GM23338 (cell line): ENCODE measurements around the gene PSTK. TPM values are rescaled to one million over a fixed set of nuclear protein-coding genes. Genes with fewer than 3 reads are reported as not detected.

ENCODE experiments used
- ATAC-seq: fragments of 200-7000 bp; cut with Tn5 transposase; 3 replicates; pipeline ENCODE4 v1.9.1; 2020
- DNase-seq: peaks from one replicate; pipeline ENCODE4 v3.0.0-alpha.2; 2015; ENCODE audit warnings: low spot score
- H2AFZ ChIP-seq: fragments of 200-600 bp; sonication (generic); 2 replicates; pipeline ENCODE4 v1.8.0; 2016; ENCODE audit warnings: antibody characterized with exemption, mild to moderate bottlenecking, moderate library complexity
- H3F3A ChIP-seq: fragments of 200-600 bp; sonication (generic); replicated peaks from 2 replicates; pipeline ENCODE4 v1.8.0; 2017; ENCODE audit warnings: antibody characterized with exemption, mixed run types, low read depth
- H3K27ac ChIP-seq: fragments of 200-600 bp; sonication (generic); 2 replicates; pipeline ENCODE4 v1.6.1; 2016; ENCODE audit warnings: low read depth
- H3K27me3 ChIP-seq: fragments of 200-600 bp; sonication (generic); 2 replicates; pipeline ENCODE4 v1.8.0; 2016; ENCODE audit warnings: mild to moderate bottlenecking, mixed run types, moderate library complexity; ENCODE audit not compliant: insufficient read depth
- H3K36me3 ChIP-seq: fragments of 200-600 bp; sonication (generic); 2 replicates; pipeline ENCODE4 v1.8.0; 2016; ENCODE audit warnings: mild to moderate bottlenecking; ENCODE audit not compliant: insufficient read depth
- H3K4me1 ChIP-seq: fragments of 200-600 bp; sonication (generic); 2 replicates; pipeline ENCODE4 v1.8.0; 2016; ENCODE audit warnings: mild to moderate bottlenecking, moderate library complexity; ENCODE audit not compliant: insufficient read depth
- H3K4me2 ChIP-seq: fragments of 200-600 bp; sonication (generic); 2 replicates; pipeline ENCODE4 v1.7.1; 2017; ENCODE audit warnings: mixed run types
- H3K4me3 ChIP-seq: fragments of 200-600 bp; sonication (generic); 2 replicates; pipeline ENCODE4 v1.6.1; 2016; ENCODE audit warnings: mixed run types
- H3K79me2 ChIP-seq: fragments of 200-600 bp; sonication (generic); replicated peaks from 2 replicates; pipeline ENCODE4 v1.8.0; 2017; ENCODE audit warnings: mild to moderate bottlenecking; ENCODE audit not compliant: insufficient read depth
- H3K9me2 ChIP-seq: fragments of 200-600 bp; sonication (generic); 2 replicates; pipeline ENCODE4 v1.8.0; 2017; ENCODE audit not compliant: insufficient read depth
- H4K20me1 ChIP-seq: fragments of 200-600 bp; sonication (generic); replicated peaks from 2 replicates; pipeline ENCODE4 v1.8.0; 2017; ENCODE audit warnings: mild to moderate bottlenecking; ENCODE audit not compliant: insufficient read depth
- H3K27ac Mint-ChIP-seq: 2 replicates; pipeline ENCODE4 v1.8.0; 2020; ENCODE audit warnings: inconsistent platforms, mild to moderate bottlenecking, moderate library complexity, mixed read lengths
- H3K27me3 Mint-ChIP-seq: 3 replicates; pipeline ENCODE4 v1.8.0; 2022; ENCODE audit warnings: low read depth, mild to moderate bottlenecking, moderate library complexity, mixed read lengths, inconsistent platforms; ENCODE audit not compliant: insufficient read depth, poor library complexity
- H3K36me3 Mint-ChIP-seq: 3 replicates; pipeline ENCODE4 v1.8.0; 2021; ENCODE audit warnings: low read depth, mild to moderate bottlenecking, inconsistent platforms, moderate library complexity, mixed read lengths
- H3K4me1 Mint-ChIP-seq: 3 replicates; pipeline ENCODE4 v1.8.0; 2020; ENCODE audit warnings: mild to moderate bottlenecking, inconsistent platforms, mixed read lengths
- H3K4me3 Mint-ChIP-seq: 3 replicates; pipeline ENCODE4 v1.8.0; 2021; ENCODE audit warnings: moderate library complexity, mild to moderate bottlenecking, inconsistent platforms, mixed read lengths
- H3K9me3 Mint-ChIP-seq: 3 replicates; pipeline ENCODE4 v1.8.0; 2020; ENCODE audit warnings: moderate library complexity, mild to moderate bottlenecking, inconsistent platforms, mixed read lengths
- ETS1 ChIP-seq: IDR thresholded peaks from 2 replicates; pipeline ENCODE4 v1.6.1; 2016; ENCODE audit warnings: antibody characterized with exemption
- EZH2 ChIP-seq: fragments of 200-600 bp; sonication (generic); IDR thresholded peaks from one replicate; pipeline ENCODE4 v1.8.0; 2017; ENCODE audit warnings: antibody characterized with exemption, mild to moderate bottlenecking, low read depth; ENCODE audit not compliant: unreplicated experiment
- EZH2phosphoT487 ChIP-seq: fragments of 200-600 bp; sonication (generic); IDR thresholded peaks from one replicate; pipeline ENCODE4 v1.8.1; 2018; ENCODE audit warnings: antibody characterized with exemption; ENCODE audit not compliant: unreplicated experiment
- JUNB ChIP-seq: IDR thresholded peaks from one replicate; pipeline ENCODE4 v1.6.1; 2016; ENCODE audit warnings: antibody characterized with exemption; ENCODE audit not compliant: unreplicated experiment
- NANOG ChIP-seq: IDR thresholded peaks from 2 replicates; pipeline ENCODE4 v1.6.1; 2016; ENCODE audit warnings: antibody characterized with exemption, borderline replicate concordance
- POLR2AphosphoS5 ChIP-seq: IDR thresholded peaks from 2 replicates; pipeline ENCODE4 v1.6.1; 2016; ENCODE audit warnings: antibody characterized with exemption, low read depth
- ZNF114 ChIP-seq: fragments of 250-450 bp; sonication (Bioruptor Pico); IDR thresholded peaks from 2 replicates; pipeline ENCODE4 v1.5.0; 2020; ENCODE audit warnings: mild to moderate bottlenecking, moderate library complexity
- polyA plus RNA-seq: library from polyadenylated mRNA; unstranded; fragments of >200 nt; fragmentation: Nextera tagmentation; extraction: Ambion mirVana; gene quantifications from 2 replicates; pipeline ENCODE4 v1.2.1, GENCODE V29; 2016
- total RNA-seq: library from RNA; depleted of rRNA; stranded (reverse); fragments of >200 nt; shearing (Covaris generic); gene quantifications from 2 replicates; pipeline ENCODE4 v1.2.3, GENCODE V29; 2014
- TF ChIP-seq, protein P1 (sequence below), 2 experiments: fragments of 200-600 bp in 1 of 2; sonication (generic) in 1 of 2; conservative IDR thresholded peaks; 2 replicates each; pipeline versions ENCODE4 v1.5.1 to v1.6.1; 2016 to 2017; ENCODE audit warnings: antibody characterized with exemption in 2 of 2, low read depth in 2 of 2, mild to moderate bottlenecking in 2 of 2, moderate library complexity in 1 of 2
- TF ChIP-seq, protein P2 (sequence below): fragments of 250-450 bp; sonication (Bioruptor Pico); IDR thresholded peaks from 2 replicates; pipeline ENCODE4 v1.5.0; 2020; ENCODE audit warnings: mild to moderate bottlenecking, moderate library complexity
- TF ChIP-seq, protein P3 (sequence below): IDR thresholded peaks from one replicate; pipeline ENCODE4 v1.6.1; 2018; ENCODE audit warnings: antibody characterized with exemption; ENCODE audit not compliant: unreplicated experiment

The PSTK gene
- total and polyA plus RNA-seq, 2 experiments from 2014 or later, result 2.3 to 9.3 TPM

GRCh38 chr10:123007558-123008354, 27.6 kb downstream of the PSTK start:
- no peaks in the 10 kb centered on the region; the same call in 2 of the 3 replicates for H3K9me3 Mint-ChIP-seq
- H3K4me1 Mint-ChIP-seq, result peaks cover 29% of the 10 kb centered on the region
- Histone ChIP-seq H4K20me1 (no peaks in the 10 kb centered on the region; the same call in 1 of the 2 replicates), H3K4me3 (peak overlapping the region; percentile 98), H3F3A (no peaks in the 10 kb centered on the region), H3K4me2 (peak overlapping the region; percentile 88), H3K4me1 (peaks cover 13% of the 10 kb centered on the region), H3K27ac (no peak overlapping the region), H2AFZ (peak overlapping the region; percentile 92), H3K27me3 (peaks cover 26% of the 10 kb centered on the region), H3K79me2 (peaks cover 59% of the 10 kb centered on the region), H3K36me3 (no peaks in the 10 kb centered on the region), H3K9me2 (no peaks in the 10 kb centered on the region)
- peak; percentile 23 for ATAC-seq
- H3K4me3 Mint-ChIP-seq, result peak overlapping the region; percentile 96
- DNase-seq, result peak; percentile 66
- peaks cover 20% of the 10 kb centered on the region for H3K36me3 Mint-ChIP-seq
- peak overlapping the region; percentile 97 for H3K27ac Mint-ChIP-seq
- no peak for TF ChIP-seq ZNF114 (CRISPR knock-in tag)
- TF ChIP-seq, protein P1, sequence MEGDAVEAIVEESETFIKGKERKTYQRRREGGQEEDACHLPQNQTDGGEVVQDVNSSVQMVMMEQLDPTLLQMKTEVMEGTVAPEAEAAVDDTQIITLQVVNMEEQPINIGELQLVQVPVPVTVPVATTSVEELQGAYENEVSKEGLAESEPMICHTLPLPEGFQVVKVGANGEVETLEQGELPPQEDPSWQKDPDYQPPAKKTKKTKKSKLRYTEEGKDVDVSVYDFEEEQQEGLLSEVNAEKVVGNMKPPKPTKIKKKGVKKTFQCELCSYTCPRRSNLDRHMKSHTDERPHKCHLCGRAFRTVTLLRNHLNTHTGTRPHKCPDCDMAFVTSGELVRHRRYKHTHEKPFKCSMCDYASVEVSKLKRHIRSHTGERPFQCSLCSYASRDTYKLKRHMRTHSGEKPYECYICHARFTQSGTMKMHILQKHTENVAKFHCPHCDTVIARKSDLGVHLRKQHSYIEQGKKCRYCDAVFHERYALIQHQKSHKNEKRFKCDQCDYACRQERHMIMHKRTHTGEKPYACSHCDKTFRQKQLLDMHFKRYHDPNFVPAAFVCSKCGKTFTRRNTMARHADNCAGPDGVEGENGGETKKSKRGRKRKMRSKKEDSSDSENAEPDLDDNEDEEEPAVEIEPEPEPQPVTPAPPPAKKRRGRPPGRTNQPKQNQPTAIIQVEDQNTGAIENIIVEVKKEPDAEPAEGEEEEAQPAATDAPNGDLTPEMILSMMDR (conservative IDR thresholded peaks at IDR 0.05; ENCODE audit: low read depth in 2 of 2), result no peak
- no peak for TF ChIP-seq EZH2phosphoT487
- TF ChIP-seq NANOG, result no peak
- TF ChIP-seq, protein P2, sequence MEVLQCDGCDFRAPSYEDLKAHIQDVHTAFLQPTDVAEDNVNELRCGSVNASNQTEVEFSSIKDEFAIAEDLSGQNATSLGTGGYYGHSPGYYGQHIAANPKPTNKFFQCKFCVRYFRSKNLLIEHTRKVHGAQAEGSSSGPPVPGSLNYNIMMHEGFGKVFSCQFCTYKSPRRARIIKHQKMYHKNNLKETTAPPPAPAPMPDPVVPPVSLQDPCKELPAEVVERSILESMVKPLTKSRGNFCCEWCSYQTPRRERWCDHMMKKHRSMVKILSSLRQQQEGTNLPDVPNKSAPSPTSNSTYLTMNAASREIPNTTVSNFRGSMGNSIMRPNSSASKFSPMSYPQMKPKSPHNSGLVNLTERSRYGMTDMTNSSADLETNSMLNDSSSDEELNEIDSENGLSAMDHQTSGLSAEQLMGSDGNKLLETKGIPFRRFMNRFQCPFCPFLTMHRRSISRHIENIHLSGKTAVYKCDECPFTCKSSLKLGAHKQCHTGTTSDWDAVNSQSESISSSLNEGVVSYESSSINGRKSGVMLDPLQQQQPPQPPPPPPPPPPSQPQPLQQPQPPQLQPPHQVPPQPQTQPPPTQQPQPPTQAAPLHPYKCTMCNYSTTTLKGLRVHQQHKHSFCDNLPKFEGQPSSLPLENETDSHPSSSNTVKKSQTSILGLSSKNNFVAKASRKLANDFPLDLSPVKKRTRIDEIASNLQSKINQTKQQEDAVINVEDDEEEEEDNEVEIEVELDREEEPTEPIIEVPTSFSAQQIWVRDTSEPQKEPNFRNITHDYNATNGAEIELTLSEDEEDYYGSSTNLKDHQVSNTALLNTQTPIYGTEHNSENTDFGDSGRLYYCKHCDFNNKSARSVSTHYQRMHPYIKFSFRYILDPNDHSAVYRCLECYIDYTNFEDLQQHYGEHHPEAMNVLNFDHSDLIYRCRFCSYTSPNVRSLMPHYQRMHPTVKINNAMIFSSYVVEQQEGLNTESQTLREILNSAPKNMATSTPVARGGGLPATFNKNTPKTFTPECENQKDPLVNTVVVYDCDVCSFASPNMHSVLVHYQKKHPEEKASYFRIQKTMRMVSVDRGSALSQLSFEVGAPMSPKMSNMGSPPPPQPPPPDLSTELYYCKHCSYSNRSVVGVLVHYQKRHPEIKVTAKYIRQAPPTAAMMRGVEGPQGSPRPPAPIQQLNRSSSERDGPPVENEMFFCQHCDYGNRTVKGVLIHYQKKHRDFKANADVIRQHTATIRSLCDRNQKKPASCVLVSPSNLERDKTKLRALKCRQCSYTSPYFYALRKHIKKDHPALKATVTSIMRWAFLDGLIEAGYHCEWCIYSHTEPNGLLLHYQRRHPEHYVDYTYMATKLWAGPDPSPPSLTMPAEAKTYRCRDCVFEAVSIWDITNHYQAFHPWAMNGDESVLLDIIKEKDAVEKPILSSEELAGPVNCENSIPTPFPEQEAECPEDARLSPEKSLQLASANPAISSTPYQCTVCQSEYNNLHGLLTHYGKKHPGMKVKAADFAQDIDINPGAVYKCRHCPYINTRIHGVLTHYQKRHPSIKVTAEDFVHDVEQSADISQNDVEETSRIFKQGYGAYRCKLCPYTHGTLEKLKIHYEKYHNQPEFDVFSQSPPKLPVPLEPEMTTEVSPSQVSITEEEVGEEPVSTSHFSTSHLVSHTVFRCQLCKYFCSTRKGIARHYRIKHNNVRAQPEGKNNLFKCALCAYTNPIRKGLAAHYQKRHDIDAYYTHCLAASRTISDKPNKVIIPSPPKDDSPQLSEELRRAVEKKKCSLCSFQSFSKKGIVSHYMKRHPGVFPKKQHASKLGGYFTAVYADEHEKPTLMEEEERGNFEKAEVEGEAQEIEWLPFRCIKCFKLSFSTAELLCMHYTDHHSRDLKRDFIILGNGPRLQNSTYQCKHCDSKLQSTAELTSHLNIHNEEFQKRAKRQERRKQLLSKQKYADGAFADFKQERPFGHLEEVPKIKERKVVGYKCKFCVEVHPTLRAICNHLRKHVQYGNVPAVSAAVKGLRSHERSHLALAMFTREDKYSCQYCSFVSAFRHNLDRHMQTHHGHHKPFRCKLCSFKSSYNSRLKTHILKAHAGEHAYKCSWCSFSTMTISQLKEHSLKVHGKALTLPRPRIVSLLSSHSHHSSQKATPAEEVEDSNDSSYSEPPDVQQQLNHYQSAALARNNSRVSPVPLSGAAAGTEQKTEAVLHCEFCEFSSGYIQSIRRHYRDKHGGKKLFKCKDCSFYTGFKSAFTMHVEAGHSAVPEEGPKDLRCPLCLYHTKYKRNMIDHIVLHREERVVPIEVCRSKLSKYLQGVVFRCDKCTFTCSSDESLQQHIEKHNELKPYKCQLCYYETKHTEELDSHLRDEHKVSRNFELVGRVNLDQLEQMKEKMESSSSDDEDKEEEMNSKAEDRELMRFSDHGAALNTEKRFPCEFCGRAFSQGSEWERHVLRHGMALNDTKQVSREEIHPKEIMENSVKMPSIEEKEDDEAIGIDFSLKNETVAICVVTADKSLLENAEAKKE, result no peak
- TF ChIP-seq ETS1, result no peak
- no peak for TF ChIP-seq POLR2AphosphoS5
- no peak for TF ChIP-seq JUNB
- TF ChIP-seq EZH2, result no peak
- TF ChIP-seq, protein P3, sequence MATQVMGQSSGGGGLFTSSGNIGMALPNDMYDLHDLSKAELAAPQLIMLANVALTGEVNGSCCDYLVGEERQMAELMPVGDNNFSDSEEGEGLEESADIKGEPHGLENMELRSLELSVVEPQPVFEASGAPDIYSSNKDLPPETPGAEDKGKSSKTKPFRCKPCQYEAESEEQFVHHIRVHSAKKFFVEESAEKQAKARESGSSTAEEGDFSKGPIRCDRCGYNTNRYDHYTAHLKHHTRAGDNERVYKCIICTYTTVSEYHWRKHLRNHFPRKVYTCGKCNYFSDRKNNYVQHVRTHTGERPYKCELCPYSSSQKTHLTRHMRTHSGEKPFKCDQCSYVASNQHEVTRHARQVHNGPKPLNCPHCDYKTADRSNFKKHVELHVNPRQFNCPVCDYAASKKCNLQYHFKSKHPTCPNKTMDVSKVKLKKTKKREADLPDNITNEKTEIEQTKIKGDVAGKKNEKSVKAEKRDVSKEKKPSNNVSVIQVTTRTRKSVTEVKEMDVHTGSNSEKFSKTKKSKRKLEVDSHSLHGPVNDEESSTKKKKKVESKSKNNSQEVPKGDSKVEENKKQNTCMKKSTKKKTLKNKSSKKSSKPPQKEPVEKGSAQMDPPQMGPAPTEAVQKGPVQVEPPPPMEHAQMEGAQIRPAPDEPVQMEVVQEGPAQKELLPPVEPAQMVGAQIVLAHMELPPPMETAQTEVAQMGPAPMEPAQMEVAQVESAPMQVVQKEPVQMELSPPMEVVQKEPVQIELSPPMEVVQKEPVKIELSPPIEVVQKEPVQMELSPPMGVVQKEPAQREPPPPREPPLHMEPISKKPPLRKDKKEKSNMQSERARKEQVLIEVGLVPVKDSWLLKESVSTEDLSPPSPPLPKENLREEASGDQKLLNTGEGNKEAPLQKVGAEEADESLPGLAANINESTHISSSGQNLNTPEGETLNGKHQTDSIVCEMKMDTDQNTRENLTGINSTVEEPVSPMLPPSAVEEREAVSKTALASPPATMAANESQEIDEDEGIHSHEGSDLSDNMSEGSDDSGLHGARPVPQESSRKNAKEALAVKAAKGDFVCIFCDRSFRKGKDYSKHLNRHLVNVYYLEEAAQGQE, result no peak
- peaks cover 33% of the 10 kb centered on the region for H3K27me3 Mint-ChIP-seq
